IPS-18c (cell line): ENCODE measurements around the gene ST3GAL5.

Experiments
- H3K4me3 ChIP-seq: 2 replicates; pipeline ENCODE4 v1.7.0; 2013; ENCODE audit warnings: low read depth, mild to moderate bottlenecking, low read length, moderate library complexity; ENCODE audit not compliant: insufficient read depth
- H3K9me3 ChIP-seq: one replicate; pipeline ENCODE4 v1.6.1; 2013; ENCODE audit warnings: mild to moderate bottlenecking, low read length, moderate library complexity; ENCODE audit not compliant: control insufficient read depth, insufficient read depth

The ST3GAL5 gene

DNA sequence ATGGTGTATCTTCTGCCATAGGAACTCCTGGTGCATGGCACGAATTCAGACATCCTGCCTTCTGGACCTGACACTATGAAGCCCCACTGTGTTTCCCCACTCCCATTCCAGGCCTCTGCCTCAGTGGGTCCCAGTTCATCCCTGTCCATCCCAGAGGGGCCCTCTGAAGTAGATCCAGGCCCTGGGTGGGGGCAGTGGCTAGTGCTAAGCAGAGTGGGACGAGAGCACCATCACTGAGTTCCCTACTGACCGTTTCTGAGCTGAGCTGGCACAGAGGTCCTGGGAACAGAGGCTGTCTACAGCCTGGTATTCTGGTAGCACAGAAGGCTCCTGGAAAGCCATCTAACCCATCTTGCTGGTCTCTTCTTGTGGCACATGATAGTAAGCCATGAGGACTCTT, 81.0 kb downstream of the ST3GAL5 start:
- H3K9me3 ChIP-seq: no peaks in the 10 kb centered on the region
- no peak overlapping the region for H3K4me3 ChIP-seq

DNA sequence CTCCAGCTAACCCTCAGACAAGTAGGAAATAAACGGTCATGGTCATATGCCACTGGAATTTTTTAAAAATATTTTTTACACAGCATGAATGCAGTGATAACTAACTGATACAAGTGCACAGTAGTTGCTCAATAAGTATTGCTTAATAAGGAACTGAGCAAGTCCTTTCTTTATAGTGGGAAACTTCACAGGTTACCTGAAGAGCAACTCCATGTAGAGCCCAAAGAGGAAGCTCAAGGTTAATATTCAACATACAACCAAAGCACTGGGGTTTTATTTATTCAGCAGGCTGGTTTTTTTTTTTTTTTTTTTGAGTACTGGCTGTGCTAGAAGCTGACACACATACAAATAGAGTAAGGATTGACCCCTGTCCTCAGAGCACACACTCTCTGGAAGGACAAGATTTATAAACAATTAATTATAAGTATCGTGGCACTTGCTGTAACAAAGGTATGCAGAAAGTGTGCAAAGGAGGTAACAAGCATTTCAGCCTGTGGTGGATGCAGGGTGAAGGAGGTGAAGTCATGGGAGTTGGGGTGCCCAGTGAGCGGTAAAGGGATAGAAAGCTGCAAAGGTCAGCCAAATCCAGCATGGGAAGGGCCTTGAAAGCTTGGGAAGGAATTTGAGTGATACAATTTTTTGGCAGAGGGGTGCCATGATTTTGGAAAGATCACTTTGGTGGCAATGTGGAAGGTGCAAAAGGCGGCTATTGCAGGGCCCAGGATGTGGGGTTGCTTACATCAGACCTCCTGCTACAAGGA, 82.3 kb downstream of the ST3GAL5 start:
- Histone ChIP-seq H3K4me3 (no peak overlapping the region), H3K9me3 (no peaks in the 10 kb centered on the region)

DNA sequence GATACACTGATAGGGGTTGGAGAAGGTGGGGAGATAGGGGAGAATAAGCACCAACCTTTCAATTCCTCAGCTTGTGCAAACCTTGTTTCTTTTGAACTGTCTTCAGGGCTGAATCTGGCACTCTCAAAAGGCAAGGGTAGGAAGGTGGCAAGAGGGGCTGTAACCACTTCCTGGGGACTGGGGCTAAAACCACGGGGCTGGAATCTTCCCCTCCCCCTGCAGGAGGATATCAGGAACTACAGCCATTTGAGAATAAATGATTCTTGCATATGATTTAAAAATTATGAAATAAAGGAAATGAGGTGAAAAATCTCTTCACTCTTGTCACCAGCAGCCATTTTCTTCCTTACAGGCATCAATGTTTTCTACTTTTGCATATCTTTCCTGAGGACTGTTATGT, 84.2 kb downstream of the ST3GAL5 start:
- H3K4me3 ChIP-seq: no peak overlapping the region
- no peaks in the 10 kb centered on the region for H3K9me3 ChIP-seq

DNA sequence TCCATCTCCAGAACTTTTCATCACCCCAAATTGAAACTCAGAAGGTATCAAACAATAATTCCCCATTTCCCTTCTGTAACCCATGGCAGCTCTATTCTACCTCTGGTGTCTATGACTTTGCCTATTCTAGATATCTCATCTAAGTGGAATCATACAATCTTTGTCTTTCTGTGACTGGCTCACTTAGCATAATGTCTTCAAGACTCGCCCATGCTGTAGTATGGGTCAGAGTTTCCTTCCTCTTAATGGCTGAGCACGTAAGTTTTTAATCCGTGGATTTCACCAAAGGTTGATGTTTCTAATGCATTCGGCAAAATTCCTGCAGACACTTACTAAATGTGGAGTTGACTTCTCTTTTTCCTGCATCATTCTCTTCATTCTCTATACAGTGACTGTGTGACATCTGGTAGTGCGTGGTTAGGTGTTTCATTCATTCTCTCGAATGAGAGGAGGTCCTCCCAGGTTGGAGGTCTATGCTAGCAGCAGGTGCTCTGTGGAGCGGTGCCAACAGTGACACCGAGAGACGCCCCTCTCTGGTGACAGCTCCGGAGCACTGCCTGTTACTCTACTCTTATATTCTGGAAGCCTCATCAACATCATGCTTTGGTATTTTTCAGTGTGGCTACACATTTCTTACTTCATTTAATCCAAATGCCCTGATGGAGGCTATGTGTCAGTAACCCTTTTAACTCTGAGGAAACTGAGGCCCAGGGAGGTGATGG, 84.9 kb downstream of the ST3GAL5 start:
- Histone ChIP-seq H3K4me3 (no peak overlapping the region), H3K9me3 (no peaks in the 10 kb centered on the region)

- Histone ChIP-seq H3K4me3 (no peak overlapping the region), H3K9me3 (no peaks in the 10 kb centered on the region)
Observed at GRCh38 chr2:85802354-85803103, 86.3 kb downstream of the ST3GAL5 start.

DNA sequence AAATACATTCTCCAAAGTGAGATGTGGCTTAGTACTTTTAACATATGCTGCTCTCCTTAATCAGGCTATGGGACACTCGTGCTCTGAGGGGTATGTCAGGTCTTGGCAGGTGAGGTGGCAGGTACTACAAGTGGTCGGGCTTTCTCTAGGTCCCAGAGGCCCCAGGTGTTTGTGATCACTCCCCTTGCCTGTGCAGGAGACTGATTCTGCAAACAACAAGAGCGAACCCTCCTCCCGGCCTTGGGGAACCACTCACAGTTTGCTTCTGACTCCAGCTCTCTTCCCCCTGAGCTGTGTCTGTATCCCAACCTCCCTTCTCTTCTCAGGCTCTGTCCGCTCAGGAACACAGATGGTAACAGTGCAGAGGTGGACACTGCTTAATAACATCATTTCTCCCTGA, 86.9 kb downstream of the ST3GAL5 start:
- no peaks in the 10 kb centered on the region for H3K9me3 ChIP-seq
- no peak overlapping the region for H3K4me3 ChIP-seq

DNA sequence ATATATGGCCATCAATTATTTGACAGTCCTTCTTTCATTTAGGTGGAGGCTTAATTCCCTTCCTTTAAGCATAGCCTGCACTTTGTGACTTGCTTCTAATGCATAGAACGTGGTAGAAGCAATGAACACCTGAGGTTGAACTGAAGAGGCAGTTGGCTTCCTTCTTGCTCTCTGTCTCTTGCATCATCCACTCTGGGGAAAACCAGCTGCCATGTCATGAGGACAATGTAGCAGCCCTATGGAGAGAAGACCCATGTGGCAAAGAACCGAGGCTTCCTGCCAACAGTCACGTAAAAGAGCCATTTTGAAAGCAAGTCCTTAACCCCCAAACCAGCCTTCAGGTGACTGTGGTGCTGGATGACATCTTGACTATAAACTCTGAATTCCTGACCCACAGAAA, 88.2 kb downstream of the ST3GAL5 start:
- H3K9me3 ChIP-seq: no peaks in the 10 kb centered on the region
- no peak overlapping the region for H3K4me3 ChIP-seq

DNA sequence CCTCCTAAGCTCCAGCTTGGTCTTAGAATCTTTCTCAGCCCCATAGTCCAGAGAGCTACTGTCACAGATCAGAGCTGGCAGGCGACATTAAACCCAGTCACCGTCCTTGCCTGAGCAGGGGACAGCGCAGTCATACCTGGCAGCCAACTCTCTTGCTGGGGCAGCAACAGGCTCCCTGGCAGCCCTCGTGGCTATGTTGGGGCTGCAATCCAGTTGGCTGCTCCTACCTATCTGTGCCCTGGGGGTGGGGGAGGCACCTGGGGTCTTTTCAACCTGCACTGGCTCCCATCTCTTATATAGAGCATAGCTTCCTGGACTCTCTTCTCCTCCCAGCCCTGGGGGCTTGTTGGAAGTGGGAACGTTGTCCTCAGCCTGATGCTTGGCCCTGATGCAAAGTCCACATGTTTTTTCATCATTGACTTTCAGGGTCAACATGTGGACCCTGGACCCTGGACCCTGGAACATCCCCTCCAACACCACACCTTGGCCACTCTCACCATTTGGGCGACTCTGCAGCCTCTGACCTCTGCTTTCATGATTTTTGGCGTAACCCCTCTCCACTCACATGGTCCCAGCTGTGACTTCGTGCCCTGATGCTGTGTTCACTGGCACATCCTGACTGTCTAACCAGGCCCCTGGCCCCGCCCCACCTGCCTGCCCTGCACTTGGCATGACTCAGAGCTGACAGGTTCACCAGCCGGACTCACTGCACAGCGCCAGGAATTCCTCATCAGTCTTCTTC, 89.4 kb downstream of the ST3GAL5 start:
- Histone ChIP-seq H3K9me3 (no peaks in the 10 kb centered on the region), H3K4me3 (no peak overlapping the region)

DNA sequence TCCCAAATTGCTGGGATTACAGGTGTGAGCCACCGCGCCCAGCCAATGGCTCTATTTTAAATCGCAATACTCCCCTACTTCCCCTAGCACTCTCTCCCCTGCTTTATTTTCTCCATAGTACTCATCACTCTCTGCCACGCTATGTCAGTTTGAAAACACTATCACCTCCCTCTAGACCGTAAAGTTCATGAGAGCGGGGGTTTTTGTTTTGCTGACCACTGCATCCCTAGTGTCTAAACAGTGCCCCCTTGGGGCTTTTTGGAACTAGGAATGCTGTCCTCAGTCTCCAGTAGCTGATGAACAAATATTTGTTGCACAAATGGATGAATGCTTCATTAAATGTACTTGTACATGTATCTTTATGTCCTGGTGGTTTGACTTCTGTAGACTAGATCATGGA, 90.9 kb downstream of the ST3GAL5 start:
- no peak overlapping the region for H3K4me3 ChIP-seq

DNA sequence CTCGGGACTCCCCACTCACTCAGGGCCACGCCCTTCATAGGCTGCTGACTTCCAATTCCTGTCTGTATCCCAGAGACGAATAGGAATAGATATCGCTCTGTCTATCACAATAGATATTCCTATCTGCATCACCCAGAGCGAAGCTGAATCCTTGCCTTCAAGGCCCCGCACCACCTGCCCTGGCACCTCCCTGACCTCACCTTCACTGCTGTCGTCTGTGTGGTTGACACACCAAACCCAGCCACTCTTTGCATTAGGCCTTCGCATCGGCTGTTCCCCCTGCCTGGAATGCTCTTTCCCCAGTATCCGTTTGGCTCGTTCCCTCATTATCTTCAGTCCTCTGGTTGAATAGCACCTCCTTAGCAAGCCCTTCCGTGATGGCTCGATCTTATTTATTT, 91.5 kb downstream of the ST3GAL5 start:
- no peak overlapping the region for H3K4me3 ChIP-seq
- H3K9me3 ChIP-seq: no peaks in the 10 kb centered on the region

More for the DNA sequence above, 90.9 kb downstream of the ST3GAL5 start:
- H3K9me3 ChIP-seq: no peaks in the 10 kb centered on the region

DNA sequence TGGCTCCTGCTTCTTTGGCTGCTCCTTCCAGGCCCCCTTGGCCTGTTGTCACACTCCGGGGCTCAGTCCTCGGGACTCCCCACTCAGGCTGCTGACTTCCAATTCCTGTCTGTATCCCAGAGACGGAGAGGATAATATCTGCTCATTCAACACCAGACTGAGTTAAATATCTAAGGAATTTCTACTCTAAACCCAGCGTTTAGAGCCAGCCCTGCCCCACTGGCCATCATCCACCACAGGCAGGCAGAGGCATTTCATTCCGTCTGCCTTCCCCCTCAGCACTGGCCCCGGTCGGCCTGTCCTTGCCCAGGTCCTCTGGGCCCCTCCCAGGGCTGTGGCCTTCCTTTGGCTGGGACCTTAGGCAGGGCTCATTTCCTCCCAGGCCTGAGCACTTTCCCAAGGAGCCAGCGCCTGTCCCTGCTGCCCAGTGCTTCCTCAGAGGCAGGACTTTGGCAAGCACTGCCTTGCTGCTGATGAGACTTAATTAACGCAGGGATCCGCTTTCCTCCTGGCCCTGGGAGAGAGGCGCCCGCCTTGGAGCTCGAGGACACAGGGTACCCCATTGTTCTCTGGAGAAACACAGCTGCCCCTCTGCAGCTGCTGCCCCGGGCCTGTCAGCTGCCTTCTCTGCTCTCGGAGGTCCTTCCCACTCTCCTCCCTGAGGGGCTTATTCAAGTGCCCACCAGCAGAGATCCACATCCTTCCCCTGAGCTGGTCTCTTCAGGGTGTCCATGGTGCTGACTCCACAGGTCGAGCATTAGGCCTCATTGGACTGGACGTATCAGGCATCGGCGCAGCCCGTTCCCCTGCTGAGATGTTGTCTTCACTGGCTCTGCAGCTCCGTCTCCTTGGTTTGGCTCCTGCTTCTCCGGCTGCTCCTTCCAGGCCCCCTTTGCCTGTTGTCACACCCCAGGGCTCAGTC, 92.2 kb downstream of the ST3GAL5 start:
- no peaks in the 10 kb centered on the region for H3K9me3 ChIP-seq
- no peak overlapping the region for H3K4me3 ChIP-seq

DNA sequence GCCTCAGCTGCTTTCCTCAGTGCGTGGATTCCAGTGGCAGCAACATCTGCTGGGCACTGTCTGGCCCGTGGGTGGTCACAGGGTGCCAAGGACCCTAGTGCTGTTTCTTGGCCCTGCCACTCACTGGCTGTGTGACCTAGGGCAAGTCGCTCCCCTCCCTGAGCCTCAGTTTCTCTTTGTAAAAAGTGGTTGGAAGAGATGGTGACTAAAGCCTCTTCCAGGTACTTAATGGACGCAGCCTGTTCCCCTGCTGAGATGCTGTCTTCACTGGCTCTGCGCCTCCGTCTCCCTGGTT, 92.8 kb downstream of the ST3GAL5 start:
- no peaks in the 10 kb centered on the region for H3K9me3 ChIP-seq
- no peak overlapping the region for H3K4me3 ChIP-seq

DNA sequence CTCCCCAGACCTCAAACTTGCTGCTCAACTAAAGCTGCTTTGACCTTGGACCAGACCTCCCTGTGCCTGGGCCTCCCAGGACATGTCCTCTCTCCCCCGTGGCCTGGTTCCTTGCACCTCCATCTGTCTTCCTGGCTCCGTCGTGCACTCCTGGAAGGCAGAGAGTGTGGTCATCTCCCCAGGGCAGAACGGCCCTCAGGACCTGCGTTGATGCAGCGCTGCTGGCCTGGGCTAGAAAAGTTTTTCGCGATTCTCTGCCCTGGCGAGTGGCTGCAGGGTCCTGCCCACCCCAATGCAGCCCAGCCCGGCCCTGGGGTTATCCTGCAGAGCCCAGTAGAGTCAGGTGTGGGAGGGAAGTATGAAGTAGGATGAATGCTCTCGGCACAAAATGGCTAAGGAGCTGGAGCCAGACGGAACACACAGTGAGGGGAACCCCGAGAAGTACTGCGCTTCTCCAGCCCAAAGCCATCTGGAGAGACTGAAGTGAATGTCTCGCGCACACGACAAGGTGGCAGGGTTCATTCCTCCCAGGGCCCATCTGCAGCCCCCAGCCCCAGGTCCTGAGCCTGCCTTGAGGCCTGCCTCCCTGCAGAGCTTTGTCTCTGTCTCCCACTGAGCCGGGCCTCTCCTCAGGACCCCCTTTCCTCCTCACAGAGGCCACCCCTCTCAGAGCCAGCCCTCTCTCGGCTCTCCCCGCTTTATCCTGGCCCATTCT, 93.3 kb downstream of the ST3GAL5 start:
- Histone ChIP-seq H3K9me3 (no peaks in the 10 kb centered on the region), H3K4me3 (no peak overlapping the region)

DNA sequence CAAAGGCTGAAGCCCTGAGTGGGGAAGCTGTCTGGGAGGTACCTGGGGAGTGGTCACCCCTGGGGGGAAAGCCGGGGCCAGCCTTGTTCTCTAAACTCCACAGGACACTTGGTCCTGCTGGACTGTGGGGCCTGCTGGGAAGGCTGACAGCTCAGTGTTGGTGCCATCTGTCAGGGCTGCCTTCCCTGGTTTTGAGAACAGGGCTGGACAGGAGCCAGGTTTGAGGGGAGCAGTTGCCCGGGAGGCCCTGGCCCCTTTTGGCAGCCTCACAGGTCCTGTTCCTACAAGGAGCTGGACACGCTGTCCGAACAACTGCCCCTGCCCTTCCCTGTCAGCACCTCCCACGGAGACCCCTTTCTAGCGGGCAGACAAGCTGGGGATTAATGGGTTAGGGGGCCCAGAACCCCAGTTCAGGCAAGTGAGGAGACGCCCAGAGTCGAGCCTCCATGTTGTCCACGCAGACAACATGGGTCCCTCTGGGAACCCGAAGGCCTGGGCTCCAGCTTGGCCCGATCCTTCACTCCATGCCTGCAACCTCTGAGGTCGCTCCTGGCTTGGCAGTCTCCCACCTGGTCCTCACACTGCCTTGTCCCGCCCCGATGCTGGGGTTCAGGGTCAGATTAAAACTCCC, 94.2 kb downstream of the ST3GAL5 start:
- no peak overlapping the region for H3K4me3 ChIP-seq
- no peaks in the 10 kb centered on the region for H3K9me3 ChIP-seq

DNA sequence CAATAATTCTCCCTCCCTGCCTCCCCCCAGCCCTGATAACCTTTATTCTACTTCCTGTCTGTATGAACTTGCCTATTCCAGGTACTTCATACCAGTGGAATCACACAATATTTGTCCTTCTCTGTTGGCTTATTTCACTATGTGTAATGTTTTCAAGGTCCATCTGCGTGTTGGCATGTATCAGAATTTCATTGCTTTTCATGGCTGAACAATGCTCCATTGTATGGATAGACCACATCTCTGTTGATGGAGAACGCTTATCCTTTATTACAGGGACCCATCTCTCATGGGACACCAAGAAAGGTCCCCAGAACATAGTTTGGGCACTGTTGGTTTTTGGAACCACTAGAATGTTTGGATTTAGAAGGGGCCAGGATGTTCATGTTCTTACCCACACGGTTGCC, 94.8 kb downstream of the ST3GAL5 start:
- Histone ChIP-seq H3K4me3 (no peak overlapping the region), H3K9me3 (no peaks in the 10 kb centered on the region)

GRCh38 chr2:85793584-85793983, 95.2 kb downstream of the ST3GAL5 start:
- Histone ChIP-seq H3K9me3 (no peaks in the 10 kb centered on the region), H3K4me3 (no peak overlapping the region)
